HEK293 (cell line): ENCODE data around the gene SLC17A1.

Source experiments
- CTCF ChIA-PET: fragments of 350-600 bp; formaldehyde crosslinking; extraction: SDS; loops from one replicate; lab custom pipeline; 2021; ENCODE audit warnings: antibody characterized with exemption; lab: Yijun Ruan, JAX
- POLR2A ChIA-PET: fragments of 300-600 bp; formaldehyde crosslinking; extraction: SDS; loops from one replicate; lab custom pipeline; 2020; ENCODE audit warnings: antibody characterized with exemption, inconsistent platforms; lab: Yijun Ruan, JAX
- H3K27ac ChIP-seq: fragments of 200-500 bp; sonication (Bioruptor generic); 2 replicates; pipeline ENCODE4 v1.5.1; 2014; ENCODE audit warnings: low read depth, low read length, control low read depth, inconsistent platforms; ENCODE audit errors: extremely low read depth
- H3K36me3 ChIP-seq, 2 experiments: fragments of 200-500 bp in 1 of 2; sonication (Bioruptor generic) in 1 of 2; 1 replicate in 1 of 2; 2 replicates in 1 of 2; pipeline ENCODE4 v1.5.1; 2014 to 2017; ENCODE audit warnings: inconsistent platforms in 2 of 2, low read length in 2 of 2; ENCODE audit not compliant: control insufficient read depth in 2 of 2, insufficient read depth in 1 of 2
- H3K4me1 ChIP-seq: fragments of 200-500 bp; sonication (Bioruptor generic); 2 replicates; pipeline ENCODE4 v1.5.1; 2014; ENCODE audit warnings: mild to moderate bottlenecking, low read length, inconsistent platforms; ENCODE audit not compliant: control insufficient read depth, insufficient read depth
- H3K4me3 ChIP-seq: 2 replicates; pipeline ENCODE4 v1.5.1; 2011; ENCODE audit warnings: low read depth, mild to moderate bottlenecking, control low read depth, low read length, moderate library complexity
- H3K9me3 ChIP-seq: fragments of 200-500 bp; sonication (Bioruptor generic); 2 replicates; pipeline ENCODE4 v1.5.1; 2014; ENCODE audit warnings: low read depth, low read length, inconsistent platforms; ENCODE audit not compliant: control insufficient read depth, insufficient read depth
- AEBP2 ChIP-seq: fragments of 450-650 bp; formaldehyde crosslinking; IDR thresholded peaks from 2 replicates; pipeline ENCODE4 v1.5.1; 2016; ENCODE audit warnings: missing biosample characterization, missing genetic modification characterization, borderline replicate concordance
- CTCF ChIP-seq: fragments of 450-650 bp; formaldehyde crosslinking; IDR thresholded peaks from 2 replicates; pipeline ENCODE4 v1.5.1; 2016; ENCODE audit warnings: missing biosample characterization, missing genetic modification characterization
- EGR2 ChIP-seq: fragments of 450-650 bp; formaldehyde crosslinking; IDR thresholded peaks from 2 replicates; pipeline ENCODE4 v1.5.1; 2016; ENCODE audit warnings: low read depth, missing biosample characterization, missing genetic modification characterization
- GLI4 ChIP-seq: fragments of 450-650 bp; formaldehyde crosslinking; IDR thresholded peaks from 2 replicates; pipeline ENCODE4 v1.5.1; 2016; ENCODE audit warnings: missing biosample characterization, missing genetic modification characterization
- HOXC10 ChIP-seq: sonication (generic); formaldehyde crosslinking; IDR thresholded peaks from 2 replicates; pipeline ENCODE4 v1.8.1; 2023; ENCODE audit warnings: mild to moderate bottlenecking, missing genetic modification reagents
- OSR2 ChIP-seq: fragments of 450-650 bp; formaldehyde crosslinking; IDR thresholded peaks from 2 replicates; pipeline ENCODE4 v1.5.1; 2016; ENCODE audit warnings: missing biosample characterization, missing genetic modification characterization
- PRDM4 ChIP-seq: fragments of 450-650 bp; formaldehyde crosslinking; IDR thresholded peaks from 2 replicates; pipeline ENCODE4 v1.5.1; 2017; ENCODE audit warnings: missing biosample characterization, missing genetic modification characterization
- TCF7L2 ChIP-seq: IDR thresholded peaks from 2 replicates; pipeline ENCODE4 v1.6.1; 2011; ENCODE audit warnings: low read depth, mild to moderate bottlenecking, inconsistent platforms, low read length, moderate library complexity, borderline replicate concordance
- ZFP3 ChIP-seq: fragments of 450-650 bp; formaldehyde crosslinking; IDR thresholded peaks from 2 replicates; pipeline ENCODE4 v1.5.1; 2016; ENCODE audit warnings: low read depth, missing biosample characterization, missing genetic modification characterization
- ZIC2 ChIP-seq: fragments of 450-650 bp; formaldehyde crosslinking; IDR thresholded peaks from 2 replicates; pipeline ENCODE4 v1.5.1; 2016; ENCODE audit warnings: missing biosample characterization, missing genetic modification characterization
- ZNF121 ChIP-seq: fragments of 450-650 bp; formaldehyde crosslinking; IDR thresholded peaks from 2 replicates; pipeline ENCODE4 v1.5.1; 2016; ENCODE audit warnings: missing biosample characterization, missing genetic modification characterization
- ZNF146 ChIP-seq: fragments of 450-650 bp; formaldehyde crosslinking; IDR thresholded peaks from 2 replicates; pipeline ENCODE4 v1.5.1; 2016; ENCODE audit warnings: missing biosample characterization, missing genetic modification characterization
- ZNF530 ChIP-seq: fragments of 450-650 bp; formaldehyde crosslinking; IDR thresholded peaks from 2 replicates; pipeline ENCODE4 v1.5.1; 2016; ENCODE audit warnings: low read depth, missing biosample characterization, missing genetic modification characterization
- ZNF544 ChIP-seq: fragments of 450-650 bp; formaldehyde crosslinking; IDR thresholded peaks from 2 replicates; pipeline ENCODE4 v1.5.0; 2017; ENCODE audit warnings: missing biosample characterization, missing genetic modification characterization
- ZNF558 ChIP-seq: fragments of 450-650 bp; formaldehyde crosslinking; IDR thresholded peaks from 2 replicates; pipeline ENCODE4 v1.5.1; 2016; ENCODE audit warnings: missing biosample characterization, missing genetic modification characterization
- ZNF658 ChIP-seq: fragments of 450-650 bp; formaldehyde crosslinking; IDR thresholded peaks from 2 replicates; pipeline ENCODE4; 2016; ENCODE audit warnings: missing biosample characterization, missing genetic modification characterization
- ZNF670 ChIP-seq: fragments of 450-650 bp; formaldehyde crosslinking; IDR thresholded peaks from 2 replicates; pipeline ENCODE4 v1.5.1; 2016; ENCODE audit warnings: missing biosample characterization, missing genetic modification characterization, low read depth
- TF ChIP-seq, protein P1 (sequence below): fragments of 450-650 bp; formaldehyde crosslinking; IDR thresholded peaks from 2 replicates; pipeline ENCODE4 v1.5.1; 2017; ENCODE audit warnings: missing biosample characterization, missing genetic modification characterization
- TF ChIP-seq, protein P2 (sequence below): fragments of 450-650 bp; formaldehyde crosslinking; IDR thresholded peaks from 2 replicates; pipeline ENCODE4; 2016; ENCODE audit warnings: missing biosample characterization, missing genetic modification characterization

Gene SLC17A1

DNA sequence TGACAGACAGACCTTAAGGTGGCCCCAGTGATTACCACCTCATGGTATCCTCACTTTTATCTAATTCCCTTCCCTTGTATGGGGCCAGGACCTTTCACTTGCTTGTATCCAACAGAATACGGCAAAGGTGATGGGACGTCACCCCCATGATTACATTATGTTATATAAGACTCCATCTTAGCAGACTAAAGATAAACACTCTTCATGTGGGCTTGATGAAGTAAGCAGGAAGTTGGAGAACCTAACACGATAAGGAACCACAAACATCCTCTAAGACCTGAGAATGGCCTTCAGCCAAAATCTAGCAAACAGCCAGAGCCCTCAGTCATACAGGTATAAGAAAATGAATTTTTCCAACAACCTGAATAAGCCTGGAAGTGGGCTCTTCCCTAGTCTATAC, 34.2 kb upstream of the SLC17A1 start:
- Histone ChIP-seq H3K27ac (no peak overlapping the region), H3K4me3 (no peak overlapping the region), H3K9me3 (no peaks in the 10 kb centered on the region), H3K36me3 (no peaks in the 10 kb centered on the region), H3K4me1 (no peaks in the 10 kb centered on the region)
- no peak for TF ChIP-seq GLI4 (tag by site-specific recombination)
- TF ChIP-seq ZNF121 (tag by site-specific recombination): no peak
- TF ChIP-seq ZNF558 (tag by site-specific recombination): no peak
- no peak for TF ChIP-seq EGR2 (tag by site-specific recombination)
- TF ChIP-seq, protein P1, sequence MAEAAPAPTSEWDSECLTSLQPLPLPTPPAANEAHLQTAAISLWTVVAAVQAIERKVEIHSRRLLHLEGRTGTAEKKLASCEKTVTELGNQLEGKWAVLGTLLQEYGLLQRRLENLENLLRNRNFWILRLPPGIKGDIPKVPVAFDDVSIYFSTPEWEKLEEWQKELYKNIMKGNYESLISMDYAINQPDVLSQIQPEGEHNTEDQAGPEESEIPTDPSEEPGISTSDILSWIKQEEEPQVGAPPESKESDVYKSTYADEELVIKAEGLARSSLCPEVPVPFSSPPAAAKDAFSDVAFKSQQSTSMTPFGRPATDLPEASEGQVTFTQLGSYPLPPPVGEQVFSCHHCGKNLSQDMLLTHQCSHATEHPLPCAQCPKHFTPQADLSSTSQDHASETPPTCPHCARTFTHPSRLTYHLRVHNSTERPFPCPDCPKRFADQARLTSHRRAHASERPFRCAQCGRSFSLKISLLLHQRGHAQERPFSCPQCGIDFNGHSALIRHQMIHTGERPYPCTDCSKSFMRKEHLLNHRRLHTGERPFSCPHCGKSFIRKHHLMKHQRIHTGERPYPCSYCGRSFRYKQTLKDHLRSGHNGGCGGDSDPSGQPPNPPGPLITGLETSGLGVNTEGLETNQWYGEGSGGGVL (tag by site-specific recombination): no peak
- no peak for TF ChIP-seq ZNF544 (tag by site-specific recombination)
- no peak for TF ChIP-seq PRDM4 (tag by site-specific recombination)
- TF ChIP-seq ZNF658 (tag by site-specific recombination): no peak
- TF ChIP-seq ZNF530 (tag by site-specific recombination): no peak
- no peak for TF ChIP-seq ZFP3 (tag by site-specific recombination)
- POLR2A ChIA-PET: no interaction called here
- CTCF ChIA-PET: interaction anchor here (0.6 kb wide), 1 partner anchor 146 kb away, joined by 3 read pairs; no protein-coding TSS in a partner anchor

- ChIA-PET CTCF (interaction anchor here (0.7 to 1.7 kb wide), 3 partner anchors 26 to 143 kb away, joined by 3 read pairs; no protein-coding TSS in a partner anchor), POLR2A (no interaction called here)
- no peak overlapping the region for H3K27ac ChIP-seq
- H3K9me3 ChIP-seq: no peaks in the 10 kb centered on the region
- H3K4me1 ChIP-seq: no peaks in the 10 kb centered on the region
- no peak for TF ChIP-seq ZNF670 (tag by site-specific recombination)
- TF ChIP-seq AEBP2 (tag by site-specific recombination): no peak
- no peak for TF ChIP-seq TCF7L2
- TF ChIP-seq, protein P2, sequence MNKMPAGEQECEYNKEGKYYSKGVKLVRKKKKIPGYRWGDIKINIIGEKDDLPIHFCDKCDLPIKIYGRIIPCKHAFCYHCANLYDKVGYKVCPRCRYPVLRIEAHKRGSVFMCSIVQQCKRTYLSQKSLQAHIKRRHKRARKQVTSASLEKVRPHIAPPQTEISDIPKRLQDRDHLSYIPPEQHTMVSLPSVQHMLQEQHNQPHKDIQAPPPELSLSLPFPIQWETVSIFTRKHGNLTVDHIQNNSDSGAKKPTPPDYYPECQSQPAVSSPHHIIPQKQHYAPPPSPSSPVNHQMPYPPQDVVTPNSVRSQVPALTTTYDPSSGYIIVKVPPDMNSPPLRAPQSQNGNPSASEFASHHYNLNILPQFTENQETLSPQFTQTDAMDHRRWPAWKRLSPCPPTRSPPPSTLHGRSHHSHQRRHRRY: no peak
- no peak for TF ChIP-seq CTCF (tag by site-specific recombination)
- no peak for TF ChIP-seq ZIC2 (tag by site-specific recombination)
- TF ChIP-seq ZNF146 (tag by site-specific recombination): no peak
- TF ChIP-seq ZFP3 (tag by site-specific recombination): no peak
- TF ChIP-seq HOXC10: no peak
- no peak for TF ChIP-seq OSR2
- no peaks in the 10 kb centered on the region for H3K36me3 ChIP-seq
- H3K4me3 ChIP-seq: no peak overlapping the region
These were observed 31.5 kb upstream of the SLC17A1 start for GRCh38 chr6:25863360-25863759.
